H9 (cell line): ENCODE measurements around the gene CD226. TPM values are rescaled to one million over a fixed set of nuclear protein-coding genes. Genes with fewer than 3 reads are reported as not detected.

ENCODE experiments used
- DNase-seq: peaks from one replicate; pipeline ENCODE4 v3.0.0-alpha.2; 2017
- H2AFZ ChIP-seq: one replicate; pipeline ENCODE4 v1.6.1; 2013; ENCODE audit warnings: mild to moderate bottlenecking, low read length, control low read depth, moderate library complexity
- H2AK5ac ChIP-seq: 2 replicates; pipeline ENCODE4 v1.6.1; 2013; ENCODE audit warnings: low read length, control low read depth, mixed read lengths; ENCODE audit not compliant: insufficient read length
- H2BK120ac ChIP-seq: one replicate; pipeline ENCODE4 v1.6.1; 2013; ENCODE audit warnings: low read depth, mild to moderate bottlenecking, low read length, control low read depth, inconsistent platforms; ENCODE audit not compliant: poor library complexity, severe bottlenecking
- H2BK12ac ChIP-seq: 2 replicates; pipeline ENCODE4 v1.6.1; 2013; ENCODE audit warnings: low read length, control low read depth, mixed read lengths, low read depth; ENCODE audit not compliant: insufficient read length
- H2BK15ac ChIP-seq: 2 replicates; pipeline ENCODE4 v1.6.1; 2013; ENCODE audit warnings: low read depth, low read length, control low read depth
- H2BK20ac ChIP-seq: one replicate; pipeline ENCODE4 v1.6.1; 2013; ENCODE audit warnings: low read depth, mild to moderate bottlenecking, low read length, control low read depth, inconsistent platforms; ENCODE audit not compliant: poor library complexity, severe bottlenecking
- H2BK5ac ChIP-seq: 2 replicates; pipeline ENCODE4 v1.6.1; 2013; ENCODE audit warnings: low read length, control low read depth, mixed read lengths; ENCODE audit not compliant: insufficient read length
- H3K14ac ChIP-seq: 2 replicates; pipeline ENCODE4 v1.6.1; 2013; ENCODE audit warnings: low read length, control low read depth; ENCODE audit not compliant: insufficient read depth
- H3K18ac ChIP-seq: 2 replicates; pipeline ENCODE4 v1.6.1; 2013; ENCODE audit warnings: low read depth, mild to moderate bottlenecking, mixed read lengths, low read length, control low read depth; ENCODE audit not compliant: insufficient read length
- H3K23ac ChIP-seq: 2 replicates; pipeline ENCODE4 v1.6.1; 2013; ENCODE audit warnings: low read length, control low read depth, mixed read lengths, low read depth; ENCODE audit not compliant: insufficient read length
- H3K23me2 ChIP-seq: 2 replicates; pipeline ENCODE4 v1.6.1; 2013; ENCODE audit warnings: low read depth, mild to moderate bottlenecking, mixed read lengths, low read length, control low read depth; ENCODE audit not compliant: insufficient read length, poor library complexity, severe bottlenecking
- H3K27ac ChIP-seq: 2 replicates; pipeline ENCODE4 v1.5.1; 2013; ENCODE audit warnings: low read length, control low read depth, mixed read lengths, low read depth; ENCODE audit not compliant: insufficient read length
- H3K27me3 ChIP-seq: 2 replicates; pipeline ENCODE4 v1.6.1; 2013; ENCODE audit warnings: low read length, control low read depth, inconsistent platforms; ENCODE audit not compliant: insufficient read depth
- H3K4ac ChIP-seq: 2 replicates; pipeline ENCODE4 v1.6.1; 2013; ENCODE audit warnings: low read depth, mild to moderate bottlenecking, control low read depth, inconsistent platforms, low read length, moderate library complexity
- H3K4me1 ChIP-seq: 2 replicates; pipeline ENCODE4 v1.6.1; 2013; ENCODE audit warnings: low read length, control low read depth, inconsistent platforms; ENCODE audit not compliant: insufficient read depth
- H3K4me2 ChIP-seq: 2 replicates; pipeline ENCODE4 v1.6.1; 2013; ENCODE audit warnings: low read length, control low read depth, mixed read lengths; ENCODE audit not compliant: insufficient read length, insufficient read depth
- H3K56ac ChIP-seq: 2 replicates; pipeline ENCODE4 v1.6.1; 2013; ENCODE audit warnings: low read depth, mild to moderate bottlenecking, mixed read lengths, low read length, control low read depth; ENCODE audit not compliant: insufficient read length
- H3K79me1 ChIP-seq: 2 replicates; pipeline ENCODE4 v1.6.1; 2013; ENCODE audit warnings: low read depth, mild to moderate bottlenecking, moderate library complexity, low read length, control low read depth, inconsistent platforms; ENCODE audit not compliant: insufficient read depth, poor library complexity, severe bottlenecking
- H3K79me2 ChIP-seq: 2 replicates; pipeline ENCODE4 v1.6.1; 2013; ENCODE audit warnings: low read length, control low read depth, inconsistent platforms; ENCODE audit not compliant: insufficient read depth
- H3K9ac ChIP-seq: 2 replicates; pipeline ENCODE4 v1.6.1; 2013; ENCODE audit warnings: low read length, control low read depth, mixed read lengths; ENCODE audit not compliant: insufficient read length; ENCODE audit errors: extremely low read depth
- H3K9me3 ChIP-seq: one replicate; pipeline ENCODE4 v1.6.1; 2013; ENCODE audit warnings: low read depth, low read length, inconsistent platforms; ENCODE audit not compliant: control insufficient read depth
- H3T11ph ChIP-seq: one replicate; pipeline ENCODE4 v1.6.1; 2013; ENCODE audit warnings: mild to moderate bottlenecking, low read length, control low read depth, inconsistent platforms
- H4K20me1 ChIP-seq: one replicate; pipeline ENCODE4 v1.6.1; 2013; ENCODE audit not compliant: control insufficient read depth, insufficient read length, insufficient read depth
- H4K5ac ChIP-seq: 2 replicates; pipeline ENCODE4 v1.6.1; 2013; ENCODE audit warnings: low read depth, mild to moderate bottlenecking, mixed read lengths, low read length, control low read depth; ENCODE audit not compliant: insufficient read length
- H4K8ac ChIP-seq: replicated peaks from 2 replicates; pipeline ENCODE4 v1.6.1; 2013; ENCODE audit warnings: low read length, control low read depth, mixed read lengths, low read depth; ENCODE audit not compliant: insufficient read length
- H4K91ac ChIP-seq: 2 replicates; pipeline ENCODE4 v1.6.1; 2013; ENCODE audit warnings: low read depth, mild to moderate bottlenecking, moderate library complexity, mixed read lengths, low read length, control low read depth; ENCODE audit not compliant: insufficient read length
- H3K27ac Mint-ChIP-seq, 3 experiments: 2 replicates in 2 of 3; 3 replicates in 1 of 3; pipeline ENCODE4 v1.8.0; 2020 to 2021; ENCODE audit warnings: mixed read lengths in 3 of 3, mild to moderate bottlenecking in 1 of 3, moderate library complexity in 1 of 3
- H3K27me3 Mint-ChIP-seq: 2 replicates; pipeline ENCODE4 v1.8.0; 2021; ENCODE audit warnings: low read depth, mild to moderate bottlenecking, moderate library complexity, mixed read lengths
- H3K36me3 Mint-ChIP-seq, 3 experiments: 2 replicates in 2 of 3; 3 replicates in 1 of 3; pipeline ENCODE4 v1.8.0; 2020 to 2021; ENCODE audit warnings: low read depth in 3 of 3, mixed read lengths in 3 of 3; ENCODE audit not compliant: insufficient read depth in 1 of 3
- H3K4me1 Mint-ChIP-seq, 2 experiments: 2 replicates each; pipeline ENCODE4 v1.8.0; 2020; ENCODE audit warnings: mixed read lengths in 2 of 2
- H3K4me3 Mint-ChIP-seq, 2 experiments: 2 replicates in 1 of 2; 3 replicates in 1 of 2; pipeline ENCODE4 v1.8.0; 2020 to 2021; ENCODE audit warnings: mild to moderate bottlenecking in 2 of 2, mixed read lengths in 2 of 2, moderate library complexity in 1 of 2
- H3K9me3 Mint-ChIP-seq, 2 experiments: 2 replicates in 1 of 2; 3 replicates in 1 of 2; pipeline ENCODE4 v1.8.0; 2020; ENCODE audit warnings: mild to moderate bottlenecking in 2 of 2, mixed read lengths in 2 of 2, moderate library complexity in 1 of 2
- WGBS: extraction: QIAGEN DNeasy Blood & Tissue Kit; methylation state at CpG from one replicate; pipeline ENCODE4 v1.1.7; 2013; ENCODE audit warnings: missing lambda C conversion rate, low lambda C conversion rate, mixed read lengths; ENCODE audit not compliant: insufficient read length; ENCODE audit errors: extremely low coverage; 5-methylcytosine and 5-hydroxymethylcytosine counted together
- total RNA-seq: library from RNA; stranded (reverse); gene quantifications from 2 replicates; pipeline ENCODE4 v1.2.1, GENCODE V29; 2021
- TF ChIP-seq, protein P1 (sequence below): fragments of 200-600 bp; sonication (generic); conservative IDR thresholded peaks from 3 replicates; pipeline ENCODE4 v1.8.0; 2021; ENCODE audit warnings: antibody characterized with exemption, mild to moderate bottlenecking

The CD226 gene
- total RNA-seq, 1 experiment from 2014 or later: not detected

DNA sequence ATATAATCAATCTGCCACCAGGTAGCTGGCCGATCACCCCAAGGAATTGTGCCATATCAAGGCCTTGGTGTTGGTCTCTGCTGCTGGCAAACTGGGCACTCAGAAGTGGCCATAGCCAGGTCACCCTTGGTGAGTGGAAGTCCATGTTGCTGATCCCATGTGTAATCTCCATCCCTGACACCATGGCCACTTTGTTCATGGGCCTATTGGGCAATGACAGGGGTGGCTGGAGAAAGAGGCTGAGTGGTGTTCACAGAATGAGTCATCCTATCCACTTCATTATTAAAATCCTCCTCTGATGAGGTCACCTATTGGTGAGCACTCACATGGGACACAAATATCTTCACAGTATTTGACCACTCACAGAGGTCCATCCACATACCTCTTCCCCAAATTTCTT lies 26.7 kb upstream of the CD226 start:
- H3K4me1 ChIP-seq: no peaks in the 10 kb centered on the region
- no peak overlapping the region for H3K23ac ChIP-seq
- no peak overlapping the region for H2BK15ac ChIP-seq
- no CpG with 5 or more reads among the region's 1 CpG for WGBS
- Mint-ChIP-seq H3K27me3 (no peaks in the 10 kb centered on the region; the same call in 1 of the 2 replicates), H3K4me3 (no peak overlapping the region), H3K9me3 (peaks cover 25 to 34% of the 10 kb centered on the region in 2 experiments), H3K4me1 (no peaks in the 10 kb centered on the region), H3K36me3 (peaks cover 11 to 38% (median 21%) of the 10 kb centered on the region in 3 experiments; a peak in 5 of 7 replicates), H3K27ac (no peak overlapping the region; a peak in 1 of 7 replicates)
- H2BK12ac ChIP-seq: no peak overlapping the region
- no peak overlapping the region for H3T11ph ChIP-seq
- no peak overlapping the region for H3K4ac ChIP-seq
- no peak for DNase-seq
- H3K23me2 ChIP-seq: no peaks in the 10 kb centered on the region
- no peak overlapping the region for H2BK5ac ChIP-seq
- no peak overlapping the region for H4K8ac ChIP-seq
- H3K79me1 ChIP-seq: no peaks in the 10 kb centered on the region
- no peak overlapping the region for H2AK5ac ChIP-seq
- H4K20me1 ChIP-seq: no peaks in the 10 kb centered on the region
- no peaks in the 10 kb centered on the region for H3K9me3 ChIP-seq
- no peak overlapping the region for H4K91ac ChIP-seq
- no peak overlapping the region for H3K4me2 ChIP-seq
- H4K5ac ChIP-seq: no peak overlapping the region
- H3K56ac ChIP-seq: no peak overlapping the region
- H3K14ac ChIP-seq: no peak overlapping the region
- no peaks in the 10 kb centered on the region; the same call in 1 of the 2 replicates for H3K27me3 ChIP-seq
- H2AFZ ChIP-seq: no peak overlapping the region
- H3K27ac ChIP-seq: no peak overlapping the region
- no peak overlapping the region for H2BK20ac ChIP-seq
- H2BK120ac ChIP-seq: no peak overlapping the region
- no peak overlapping the region for H3K9ac ChIP-seq
- no peak overlapping the region for H3K18ac ChIP-seq
- TF ChIP-seq, protein P1, sequence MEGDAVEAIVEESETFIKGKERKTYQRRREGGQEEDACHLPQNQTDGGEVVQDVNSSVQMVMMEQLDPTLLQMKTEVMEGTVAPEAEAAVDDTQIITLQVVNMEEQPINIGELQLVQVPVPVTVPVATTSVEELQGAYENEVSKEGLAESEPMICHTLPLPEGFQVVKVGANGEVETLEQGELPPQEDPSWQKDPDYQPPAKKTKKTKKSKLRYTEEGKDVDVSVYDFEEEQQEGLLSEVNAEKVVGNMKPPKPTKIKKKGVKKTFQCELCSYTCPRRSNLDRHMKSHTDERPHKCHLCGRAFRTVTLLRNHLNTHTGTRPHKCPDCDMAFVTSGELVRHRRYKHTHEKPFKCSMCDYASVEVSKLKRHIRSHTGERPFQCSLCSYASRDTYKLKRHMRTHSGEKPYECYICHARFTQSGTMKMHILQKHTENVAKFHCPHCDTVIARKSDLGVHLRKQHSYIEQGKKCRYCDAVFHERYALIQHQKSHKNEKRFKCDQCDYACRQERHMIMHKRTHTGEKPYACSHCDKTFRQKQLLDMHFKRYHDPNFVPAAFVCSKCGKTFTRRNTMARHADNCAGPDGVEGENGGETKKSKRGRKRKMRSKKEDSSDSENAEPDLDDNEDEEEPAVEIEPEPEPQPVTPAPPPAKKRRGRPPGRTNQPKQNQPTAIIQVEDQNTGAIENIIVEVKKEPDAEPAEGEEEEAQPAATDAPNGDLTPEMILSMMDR: no peak
- no peaks in the 10 kb centered on the region for H3K79me2 ChIP-seq
